ENCODE data around the gene USP31. TPM values are rescaled to one million over a fixed set of nuclear protein-coding genes. Genes with fewer than 3 reads are reported as not detected.
A peak's percentile ranks its signal among the peaks of the same experiment; 100 is the strongest.
"Not testable (repeated sequence)": the region's sequence is repeated elsewhere in the genome, so short reads cannot be mapped to it uniquely, and the experiment has no call there.

USP31 gene
- total RNA-seq, 2 experiments from 2014 or later, result 1.6 to 1.7 TPM

DNA sequence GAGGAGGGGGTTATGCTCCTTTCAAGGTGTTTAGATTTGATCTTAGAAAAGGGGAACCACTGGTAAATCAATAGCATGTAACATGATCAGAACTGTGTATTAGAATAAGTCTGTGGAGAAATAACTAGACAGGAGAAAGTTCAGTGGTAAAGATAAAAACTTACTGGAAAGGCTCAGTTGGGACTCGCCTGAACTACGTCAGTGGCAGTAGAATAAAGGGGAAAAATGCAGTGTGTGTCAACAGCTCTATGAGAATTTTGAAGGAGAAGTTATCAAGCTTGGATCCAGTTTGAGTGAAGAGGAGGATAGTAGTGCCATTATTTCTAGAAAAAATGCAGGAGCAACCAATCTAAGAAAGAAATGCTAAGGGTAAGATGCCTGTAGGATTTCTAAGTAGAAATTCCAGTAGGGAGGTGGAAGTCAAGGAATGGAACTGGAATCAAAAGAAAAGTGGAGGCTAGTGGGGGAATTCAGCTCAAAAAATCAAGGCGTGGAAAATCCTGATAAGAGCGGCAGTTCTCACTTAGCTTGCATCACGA is 48.2 kb downstream of the USP31 start:
- Mint-ChIP-seq H3K4me3 (no peak overlapping the region), H3K4me1 (ENCODE audit: low read depth) (peaks cover 12% of the 10 kb centered on the region), H3K36me3 (ENCODE audit: low read depth) (peaks cover 36% of the 10 kb centered on the region), H3K27ac (no peak overlapping the region), H3K9me3 (no peaks in the 10 kb centered on the region), H3K27me3 (no peaks in the 10 kb centered on the region)
- DNase-seq (no peak), ATAC-seq (ENCODE audit: poor library complexity) (no peak)
- H3K4me1 ChIP-seq (ENCODE audit: insufficient read depth, low read length), result no peaks in the 10 kb centered on the region
- H3K27ac ChIP-seq (ENCODE audit: low read depth in 1 of 2, low read length in 2 of 2), result no peak overlapping the region
- ChIA-PET POLR2A (no interaction called here), CTCF (no interaction called here)
- H3K4me3 ChIP-seq (ENCODE audit: low read length), result no peak overlapping the region
- TF ChIP-seq, protein P1, sequence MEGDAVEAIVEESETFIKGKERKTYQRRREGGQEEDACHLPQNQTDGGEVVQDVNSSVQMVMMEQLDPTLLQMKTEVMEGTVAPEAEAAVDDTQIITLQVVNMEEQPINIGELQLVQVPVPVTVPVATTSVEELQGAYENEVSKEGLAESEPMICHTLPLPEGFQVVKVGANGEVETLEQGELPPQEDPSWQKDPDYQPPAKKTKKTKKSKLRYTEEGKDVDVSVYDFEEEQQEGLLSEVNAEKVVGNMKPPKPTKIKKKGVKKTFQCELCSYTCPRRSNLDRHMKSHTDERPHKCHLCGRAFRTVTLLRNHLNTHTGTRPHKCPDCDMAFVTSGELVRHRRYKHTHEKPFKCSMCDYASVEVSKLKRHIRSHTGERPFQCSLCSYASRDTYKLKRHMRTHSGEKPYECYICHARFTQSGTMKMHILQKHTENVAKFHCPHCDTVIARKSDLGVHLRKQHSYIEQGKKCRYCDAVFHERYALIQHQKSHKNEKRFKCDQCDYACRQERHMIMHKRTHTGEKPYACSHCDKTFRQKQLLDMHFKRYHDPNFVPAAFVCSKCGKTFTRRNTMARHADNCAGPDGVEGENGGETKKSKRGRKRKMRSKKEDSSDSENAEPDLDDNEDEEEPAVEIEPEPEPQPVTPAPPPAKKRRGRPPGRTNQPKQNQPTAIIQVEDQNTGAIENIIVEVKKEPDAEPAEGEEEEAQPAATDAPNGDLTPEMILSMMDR (IDR thresholded peaks at IDR 0.05), result no peak
- no peaks in the 10 kb centered on the region for H3K27me3 ChIP-seq (ENCODE audit: control insufficient read depth in 1 of 2, insufficient read depth in 2 of 2, low read length in 2 of 2)
- intact Hi-C loops (cut with DNase I, micrococcal nuclease), result no loop called here
- no peaks in the 10 kb centered on the region for H3K9me3 ChIP-seq (ENCODE audit: control insufficient read depth in 1 of 2, insufficient read depth in 1 of 2, low read length in 2 of 2)
- H3K36me3 ChIP-seq (ENCODE audit: insufficient read depth, low read length), result peaks cover 5% of the 10 kb centered on the region

DNA sequence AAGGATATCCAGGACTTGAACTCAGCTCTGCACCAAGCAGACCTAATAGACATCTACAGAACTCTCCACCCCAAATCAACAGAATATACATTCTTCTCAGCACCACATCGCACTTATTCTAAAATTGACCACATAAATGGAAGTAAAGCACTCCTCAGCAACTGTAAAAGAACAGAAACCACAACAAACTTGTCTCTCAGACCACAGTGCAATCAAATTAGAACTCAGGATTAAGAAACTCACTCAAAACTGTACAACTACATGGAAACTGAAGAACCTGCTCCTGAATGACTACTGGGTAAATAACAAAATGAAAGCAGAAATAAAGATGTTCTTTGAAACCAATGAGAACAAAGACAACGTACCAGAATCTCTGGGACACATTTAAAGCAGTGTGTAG is 52.8 kb downstream of the USP31 start:
- DNase-seq, result peak in 1 of 14 experiments; percentile 30
- H3K9me3 ChIP-seq (ENCODE audit: control insufficient read depth in 1 of 2, insufficient read depth in 1 of 2, low read length in 2 of 2); H3K36me3 ChIP-seq (ENCODE audit: insufficient read depth, low read length); CTCF ChIA-PET; H3K4me1 ChIP-seq (ENCODE audit: insufficient read depth, low read length); H3K27me3 ChIP-seq (ENCODE audit: control insufficient read depth in 1 of 2, insufficient read depth in 2 of 2, low read length in 2 of 2); H3K4me3 Mint-ChIP-seq; intact Hi-C loops (cut with DNase I, micrococcal nuclease); H3K27me3 Mint-ChIP-seq; POLR2A ChIA-PET; H3K27ac Mint-ChIP-seq; H3K4me3 ChIP-seq (ENCODE audit: low read length); ATAC-seq (ENCODE audit: poor library complexity); H3K27ac ChIP-seq (ENCODE audit: low read depth in 1 of 2, low read length in 2 of 2); H3K9me3 Mint-ChIP-seq: not testable (repeated sequence)
- H3K4me1 Mint-ChIP-seq (ENCODE audit: low read depth), result peaks cover 28% of the 10 kb centered on the region
- peaks cover 29% of the 10 kb centered on the region for H3K36me3 Mint-ChIP-seq (ENCODE audit: low read depth)

DNA sequence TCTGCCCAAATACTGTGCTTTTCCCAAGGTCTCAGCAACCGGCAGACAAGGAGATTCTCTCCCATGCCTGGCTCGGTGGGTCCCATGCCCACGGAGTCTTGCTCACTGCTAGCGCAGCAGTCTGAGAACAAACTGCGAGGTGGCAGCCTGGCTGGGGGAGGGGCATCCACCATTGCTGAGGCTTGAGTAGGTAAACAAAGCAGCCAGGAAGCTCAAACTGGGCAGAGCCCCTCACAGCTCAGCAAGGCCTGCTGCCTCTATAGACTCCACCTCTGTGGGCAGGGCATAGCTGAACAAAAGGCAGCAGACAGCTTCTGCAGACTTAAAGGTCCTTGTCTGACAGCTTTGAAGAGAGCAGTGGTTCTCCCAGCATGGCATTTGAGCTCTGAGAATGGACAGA is 55.1 kb downstream of the USP31 start:
- DNase-seq; H3K27me3 Mint-ChIP-seq; H3K9me3 Mint-ChIP-seq; H3K4me3 Mint-ChIP-seq; H3K27ac ChIP-seq (ENCODE audit: low read depth in 1 of 2, low read length in 2 of 2); intact Hi-C loops (cut with DNase I, micrococcal nuclease); POLR2A ChIA-PET; H3K4me3 ChIP-seq (ENCODE audit: low read length); ATAC-seq (ENCODE audit: poor library complexity); H3K9me3 ChIP-seq (ENCODE audit: control insufficient read depth in 1 of 2, insufficient read depth in 1 of 2, low read length in 2 of 2); CTCF ChIA-PET; H3K4me1 ChIP-seq (ENCODE audit: insufficient read depth, low read length); H3K36me3 ChIP-seq (ENCODE audit: insufficient read depth, low read length); H3K27me3 ChIP-seq (ENCODE audit: control insufficient read depth in 1 of 2, insufficient read depth in 2 of 2, low read length in 2 of 2); H3K27ac Mint-ChIP-seq: not testable (repeated sequence)
- peaks cover 28% of the 10 kb centered on the region for H3K4me1 Mint-ChIP-seq (ENCODE audit: low read depth)
- peaks cover 29% of the 10 kb centered on the region for H3K36me3 Mint-ChIP-seq (ENCODE audit: low read depth)

DNA sequence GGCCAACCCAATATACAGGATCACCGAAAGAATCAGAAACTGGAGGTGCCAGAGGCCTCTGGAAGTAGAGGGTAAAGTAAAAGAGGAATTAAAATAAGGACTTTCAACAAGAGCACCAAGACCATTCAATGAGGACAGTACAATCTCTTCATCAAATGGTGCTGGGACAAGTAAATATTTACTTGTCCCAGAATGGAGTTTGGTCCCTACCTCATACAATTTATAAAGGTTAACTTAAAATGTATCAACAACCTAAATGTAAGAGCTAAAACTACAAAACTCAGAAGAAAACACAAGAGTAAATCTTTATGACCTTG is 56.5 kb downstream of the USP31 start:
- no peaks in the 10 kb centered on the region for H3K4me1 ChIP-seq (ENCODE audit: insufficient read depth, low read length)
- Mint-ChIP-seq H3K36me3 (ENCODE audit: low read depth) (peaks cover 42% of the 10 kb centered on the region), H3K27ac (no peak overlapping the region), H3K27me3 (no peaks in the 10 kb centered on the region), H3K4me1 (ENCODE audit: low read depth) (peaks cover 28% of the 10 kb centered on the region), H3K9me3 (no peaks in the 10 kb centered on the region), H3K4me3 (no peak overlapping the region)
- no peak overlapping the region for H3K4me3 ChIP-seq (ENCODE audit: low read length)
- H3K27me3 ChIP-seq (ENCODE audit: control insufficient read depth in 1 of 2, insufficient read depth in 2 of 2, low read length in 2 of 2), result no peaks in the 10 kb centered on the region
- H3K27ac ChIP-seq (ENCODE audit: low read depth in 1 of 2, low read length in 2 of 2), result no peak overlapping the region
- intact Hi-C loops (cut with DNase I, micrococcal nuclease), result no loop called here
- ChIA-PET CTCF (no interaction called here), POLR2A (no interaction called here)
- DNase-seq (no peak), ATAC-seq (ENCODE audit: poor library complexity) (no peak)
- peaks cover 2% of the 10 kb centered on the region for H3K36me3 ChIP-seq (ENCODE audit: insufficient read depth, low read length)
- TF ChIP-seq, protein P1 (IDR thresholded peaks at IDR 0.05), result no peak
- no peaks in the 10 kb centered on the region for H3K9me3 ChIP-seq (ENCODE audit: control insufficient read depth in 1 of 2, insufficient read depth in 1 of 2, low read length in 2 of 2)

Data from CD4-positive, alpha-beta T cell (primary cell).